Type B pancreatic cell (in vitro differentiated cells): ENCODE measurements around the gene EFCC1. TPM values are rescaled to one million over a fixed set of nuclear protein-coding genes. Genes with fewer than 3 reads are reported as not detected.
"Not testable (repeated sequence)": the region's sequence is repeated elsewhere in the genome, so short reads cannot be mapped to it uniquely, and the experiment has no call there.

Experiments used
- DNase-seq: peaks from one replicate; pipeline ENCODE4 v3.0.0; 2021; ENCODE audit warnings: mixed read lengths; ENCODE audit not compliant: unreplicated experiment; ENCODE audit errors: extremely low spot score
- H3K27ac Mint-ChIP-seq: 2 replicates; pipeline ENCODE4 v1.8.0; 2021; ENCODE audit warnings: mild to moderate bottlenecking, mixed read lengths
- H3K27me3 Mint-ChIP-seq: 2 replicates; pipeline ENCODE4 v1.8.0; 2021; ENCODE audit warnings: mixed read lengths
- H3K36me3 Mint-ChIP-seq: 2 replicates; pipeline ENCODE4 v1.8.0; 2021; ENCODE audit warnings: mixed read lengths
- H3K4me1 Mint-ChIP-seq: one replicate; pipeline ENCODE4 v1.8.0; 2021; ENCODE audit warnings: mixed read lengths; ENCODE audit not compliant: unreplicated experiment
- H3K4me3 Mint-ChIP-seq: 2 replicates; pipeline ENCODE4 v1.8.0; 2021; ENCODE audit warnings: mild to moderate bottlenecking, mixed read lengths
- H3K9me3 Mint-ChIP-seq: 2 replicates; pipeline ENCODE4 v1.8.0; 2021; ENCODE audit warnings: mixed read lengths
- total RNA-seq: library from RNA; stranded (reverse); gene quantifications from 2 replicates; pipeline ENCODE4 v1.2.1, GENCODE V29; 2021; ENCODE audit warnings: low replicate concordance
- TF ChIP-seq, protein P1 (sequence below): fragments of 200-600 bp; sonication (generic); conservative IDR thresholded peaks from 2 replicates; pipeline ENCODE4 v1.5.0; 2021; ENCODE audit warnings: antibody characterized with exemption, mild to moderate bottlenecking

Gene EFCC1
- total RNA-seq, 1 donor from 2014 or later: 2.2 TPM

DNA sequence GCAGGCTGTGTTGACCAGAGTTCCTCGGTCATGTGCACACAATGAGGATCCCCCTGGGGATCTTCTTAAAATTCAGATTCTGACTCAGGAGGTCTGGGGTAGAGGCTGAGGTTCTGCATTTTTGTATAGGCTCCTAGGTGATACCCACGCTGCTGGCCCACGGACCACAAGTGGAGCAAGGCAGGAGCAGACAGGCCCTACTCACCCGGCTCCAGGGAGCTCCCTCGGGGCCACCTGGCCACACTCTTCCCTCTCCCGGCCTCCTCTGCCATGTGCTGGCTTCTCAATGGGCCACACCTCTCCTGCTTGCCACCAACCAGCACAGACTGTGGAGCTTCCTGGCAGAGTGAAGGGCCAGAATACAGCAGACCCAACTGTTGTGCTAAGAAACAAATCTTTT lies 83.4 kb downstream of the EFCC1 start:
- DNase-seq: no peak
- TF ChIP-seq, protein P1, sequence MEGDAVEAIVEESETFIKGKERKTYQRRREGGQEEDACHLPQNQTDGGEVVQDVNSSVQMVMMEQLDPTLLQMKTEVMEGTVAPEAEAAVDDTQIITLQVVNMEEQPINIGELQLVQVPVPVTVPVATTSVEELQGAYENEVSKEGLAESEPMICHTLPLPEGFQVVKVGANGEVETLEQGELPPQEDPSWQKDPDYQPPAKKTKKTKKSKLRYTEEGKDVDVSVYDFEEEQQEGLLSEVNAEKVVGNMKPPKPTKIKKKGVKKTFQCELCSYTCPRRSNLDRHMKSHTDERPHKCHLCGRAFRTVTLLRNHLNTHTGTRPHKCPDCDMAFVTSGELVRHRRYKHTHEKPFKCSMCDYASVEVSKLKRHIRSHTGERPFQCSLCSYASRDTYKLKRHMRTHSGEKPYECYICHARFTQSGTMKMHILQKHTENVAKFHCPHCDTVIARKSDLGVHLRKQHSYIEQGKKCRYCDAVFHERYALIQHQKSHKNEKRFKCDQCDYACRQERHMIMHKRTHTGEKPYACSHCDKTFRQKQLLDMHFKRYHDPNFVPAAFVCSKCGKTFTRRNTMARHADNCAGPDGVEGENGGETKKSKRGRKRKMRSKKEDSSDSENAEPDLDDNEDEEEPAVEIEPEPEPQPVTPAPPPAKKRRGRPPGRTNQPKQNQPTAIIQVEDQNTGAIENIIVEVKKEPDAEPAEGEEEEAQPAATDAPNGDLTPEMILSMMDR: no peak
- no peaks in the 10 kb centered on the region for H3K36me3 Mint-ChIP-seq
- H3K27me3 Mint-ChIP-seq: no peaks in the 10 kb centered on the region
- no peak overlapping the region for H3K27ac Mint-ChIP-seq
- H3K4me3 Mint-ChIP-seq: no peak overlapping the region
- no peaks in the 10 kb centered on the region for H3K4me1 Mint-ChIP-seq
- H3K9me3 Mint-ChIP-seq: no peaks in the 10 kb centered on the region

DNA sequence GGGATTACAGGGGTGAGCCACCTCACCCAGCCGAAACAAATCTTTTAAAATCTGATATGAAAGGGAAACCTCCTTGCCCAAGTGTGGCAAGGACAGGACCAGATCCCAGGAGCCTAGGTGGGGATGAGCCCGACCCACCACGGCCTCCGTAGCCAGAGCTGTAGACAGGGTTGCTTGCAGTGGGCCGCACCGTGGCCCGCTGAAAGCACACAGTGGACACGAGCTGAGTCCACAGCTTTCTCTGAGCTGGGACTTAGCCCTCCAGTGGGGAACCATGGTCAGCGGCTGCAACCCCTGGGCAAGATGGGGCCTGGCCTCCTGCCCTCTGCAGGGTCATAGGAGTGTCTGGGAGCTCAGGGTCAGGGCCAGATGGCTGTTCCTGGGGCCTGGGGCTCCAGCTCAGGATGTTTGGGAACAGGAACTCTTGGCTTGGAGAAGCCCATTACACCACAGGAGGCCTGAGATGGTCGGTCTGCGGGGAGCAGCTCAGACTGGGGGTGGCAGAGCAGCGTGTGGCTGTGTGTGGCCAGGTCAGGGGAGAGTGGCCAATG lies 84.1 kb downstream of the EFCC1 start:
- no peak for DNase-seq
- H3K36me3 Mint-ChIP-seq: no peaks in the 10 kb centered on the region
- TF ChIP-seq, protein P1: no peak
- H3K27me3 Mint-ChIP-seq: no peaks in the 10 kb centered on the region
- no peak overlapping the region for H3K4me3 Mint-ChIP-seq
- no peaks in the 10 kb centered on the region for H3K4me1 Mint-ChIP-seq
- no peak overlapping the region for H3K27ac Mint-ChIP-seq
- no peaks in the 10 kb centered on the region for H3K9me3 Mint-ChIP-seq

DNA sequence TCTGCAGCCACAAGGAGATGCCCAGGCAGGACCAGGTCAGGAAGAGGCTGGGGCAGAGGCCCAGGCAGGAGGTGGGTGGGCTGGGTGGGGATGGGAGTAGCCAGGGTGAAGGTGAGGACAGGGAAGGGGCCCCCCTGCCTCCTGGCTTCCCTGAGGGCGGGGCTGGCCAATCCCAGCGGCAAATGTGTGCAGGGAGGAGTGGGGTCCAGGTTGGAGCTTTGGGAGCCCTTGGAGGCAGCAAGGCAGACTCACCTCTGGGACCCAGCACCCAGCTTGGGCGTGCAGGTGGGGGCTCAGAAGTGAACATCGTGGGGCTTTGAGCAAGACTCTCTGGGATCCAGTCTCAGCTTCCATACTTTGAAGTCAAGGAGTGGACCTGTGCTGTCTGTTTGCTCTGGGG lies 84.7 kb downstream of the EFCC1 start:
- Mint-ChIP-seq H3K9me3 (no peaks in the 10 kb centered on the region), H3K36me3 (no peaks in the 10 kb centered on the region), H3K4me3 (no peak overlapping the region), H3K27me3 (no peaks in the 10 kb centered on the region), H3K27ac (no peak overlapping the region), H3K4me1 (no peaks in the 10 kb centered on the region)
- TF ChIP-seq, protein P1: no peak
- no peak for DNase-seq

DNA sequence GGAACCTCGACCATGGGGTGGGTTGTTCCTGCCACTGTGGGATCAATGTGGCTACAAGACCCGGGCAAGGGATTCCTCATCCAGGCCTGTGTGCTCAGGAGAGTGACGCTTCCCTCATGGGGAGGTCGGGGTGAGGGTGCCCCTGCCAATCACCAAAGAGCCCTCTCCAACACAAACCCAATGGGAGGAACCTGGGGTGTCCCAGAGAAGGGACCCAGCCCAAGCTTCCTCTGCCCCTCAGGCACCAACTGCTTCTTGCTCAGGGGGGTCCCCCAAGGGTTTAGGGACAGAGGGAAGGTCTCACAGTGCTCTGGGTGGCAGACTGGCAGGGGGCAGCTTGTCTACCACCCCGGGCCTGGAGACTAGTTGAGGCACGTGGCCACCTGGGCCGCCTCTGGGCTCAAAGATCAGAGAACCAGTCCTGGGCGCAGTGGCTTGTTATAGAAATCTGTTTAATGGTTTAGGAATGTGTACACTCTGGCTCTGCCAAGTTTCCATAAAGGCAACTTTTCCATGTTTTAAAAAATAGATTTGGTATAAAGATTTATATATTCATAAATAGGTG lies 86.1 kb downstream of the EFCC1 start:
- H3K27me3 Mint-ChIP-seq: no peaks in the 10 kb centered on the region

DNA sequence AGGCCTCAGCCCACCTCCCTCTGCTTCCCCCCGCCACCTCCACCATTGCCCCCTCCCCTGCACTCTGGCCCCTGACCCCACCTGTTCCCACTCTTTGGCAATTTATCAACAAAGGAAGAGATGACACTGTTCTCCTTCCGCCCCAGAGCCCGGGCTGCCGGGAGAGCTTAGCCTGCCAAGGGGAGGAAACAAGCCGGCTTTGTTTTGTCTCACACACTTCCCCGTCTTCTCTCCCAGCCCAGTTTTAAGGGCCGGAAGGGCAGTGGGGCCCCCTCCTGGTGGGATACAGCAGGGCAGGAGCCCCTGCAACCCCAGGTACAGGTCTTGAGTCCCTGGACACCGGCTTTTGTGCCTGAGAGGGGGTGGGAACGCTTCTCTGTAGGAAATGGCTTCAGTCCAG lies 86.8 kb downstream of the EFCC1 start:
- not testable (repeated sequence) for H3K27ac Mint-ChIP-seq, DNase-seq, H3K27me3 Mint-ChIP-seq, H3K4me3 Mint-ChIP-seq, H3K4me1 Mint-ChIP-seq, H3K9me3 Mint-ChIP-seq, H3K36me3 Mint-ChIP-seq

More for the DNA sequence above, 86.1 kb downstream of the EFCC1 start:
- H3K4me1 Mint-ChIP-seq: no peaks in the 10 kb centered on the region
- H3K36me3 Mint-ChIP-seq: no peaks in the 10 kb centered on the region
- H3K4me3 Mint-ChIP-seq: no peak overlapping the region
- TF ChIP-seq, protein P1: no peak
- no peak for DNase-seq
- H3K27ac Mint-ChIP-seq: no peak overlapping the region
- H3K9me3 Mint-ChIP-seq: no peaks in the 10 kb centered on the region

DNA sequence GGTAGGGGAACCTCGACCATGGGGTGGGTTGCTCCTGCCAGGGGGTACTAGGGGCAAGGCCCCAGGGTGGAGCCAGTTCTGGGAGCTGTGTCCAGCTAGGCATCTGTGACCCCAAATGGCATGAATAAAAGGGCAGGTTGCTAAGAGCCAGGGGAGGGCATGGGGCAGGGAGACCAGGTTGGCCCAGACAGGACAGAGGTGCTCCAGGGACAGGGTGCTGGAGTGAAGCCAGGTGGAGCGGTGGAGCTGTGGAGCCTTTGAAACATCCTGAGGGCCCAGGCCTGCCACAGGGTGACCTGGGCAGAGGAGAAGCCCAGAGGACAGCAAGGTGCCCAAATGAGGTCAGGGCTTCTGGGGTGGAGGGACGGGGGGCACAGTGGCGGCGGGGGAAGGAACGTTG lies 87.2 kb downstream of the EFCC1 start:
- H3K4me3 Mint-ChIP-seq, H3K27ac Mint-ChIP-seq, H3K9me3 Mint-ChIP-seq, H3K27me3 Mint-ChIP-seq, H3K36me3 Mint-ChIP-seq, DNase-seq, H3K4me1 Mint-ChIP-seq: not testable (repeated sequence)

Other genes starting within 250 kb of the EFCC1 start
- 54.1 and 56.1 TPM in 2 replicates for gene ACAD9, start 121.7 kb upstream of the EFCC1 start, total RNA-seq
- 4.4 and 4.5 TPM in 2 replicates for gene CFAP92, start 7.2 kb upstream of the EFCC1 start, total RNA-seq
- not detected in 2 replicates for gene GP9, start 59.5 kb downstream of the EFCC1 start, total RNA-seq
- 16.2 and 21.1 TPM in 2 replicates for gene RAB43, start 120.5 kb downstream of the EFCC1 start, total RNA-seq
- gene ISY1, start 159.8 kb downstream of the EFCC1 start, total RNA-seq: 33.2 and 35.6 TPM in 2 replicates
- 238 and 260 TPM in 2 replicates for gene CNBP, start 182.6 kb downstream of the EFCC1 start, total RNA-seq
- 169 and 262 TPM in 2 replicates for gene COPG1, start 248.3 kb downstream of the EFCC1 start, total RNA-seq